Loucy (cell line): Measurements from ENCODE around the gene OGN.

Source experiments
- H2AFZ ChIP-seq: fragments of 200-600 bp; sonication (generic); 2 replicates; pipeline ENCODE4 v1.6.0; 2016; ENCODE audit warnings: antibody characterized with exemption, mild to moderate bottlenecking, low read length, moderate library complexity
- H3F3A ChIP-seq: fragments of 200-600 bp; 2 replicates; pipeline ENCODE4 v1.6.0; 2016; ENCODE audit warnings: antibody characterized with exemption, low read depth, mild to moderate bottlenecking
- H3K27me3 ChIP-seq: fragments of 200-600 bp; sonication (generic); 2 replicates; pipeline ENCODE4 v1.6.1; 2014; ENCODE audit warnings: low read length, mild to moderate bottlenecking; ENCODE audit not compliant: insufficient read depth, poor library complexity, severe bottlenecking
- H3K36me3 ChIP-seq: fragments of 200-600 bp; sonication (generic); 2 replicates; pipeline ENCODE4 v1.6.1; 2016; ENCODE audit warnings: low read length; ENCODE audit not compliant: insufficient read depth
- H3K4me1 ChIP-seq: fragments of 200-600 bp; sonication (generic); 2 replicates; pipeline ENCODE4 v1.5.1; 2014; ENCODE audit warnings: low read length, mild to moderate bottlenecking; ENCODE audit not compliant: insufficient read depth, poor library complexity, severe bottlenecking
- H3K4me2 ChIP-seq: fragments of 200-600 bp; sonication (generic); 2 replicates; pipeline ENCODE4 v1.6.0; 2014; ENCODE audit warnings: antibody characterized with exemption, low read length, low read depth, mild to moderate bottlenecking; ENCODE audit not compliant: poor library complexity, severe bottlenecking
- H3K4me3 ChIP-seq: fragments of 200-600 bp; sonication (generic); 2 replicates; pipeline ENCODE4 v1.5.1; 2014; ENCODE audit warnings: low read length, mild to moderate bottlenecking, mixed read lengths; ENCODE audit not compliant: poor library complexity, severe bottlenecking
- H3K79me2 ChIP-seq: fragments of 200-600 bp; sonication (generic); 2 replicates; pipeline ENCODE4 v1.6.1; 2014; ENCODE audit warnings: low read length; ENCODE audit not compliant: insufficient read depth
- H3K9ac ChIP-seq: fragments of 200-600 bp; sonication (generic); 2 replicates; pipeline ENCODE4 v1.6.0; 2014; ENCODE audit warnings: mild to moderate bottlenecking, low read depth, low read length, moderate library complexity; ENCODE audit not compliant: poor library complexity, severe bottlenecking
- H3K9me2 ChIP-seq: fragments of 200-600 bp; sonication (generic); replicated peaks from 2 replicates; pipeline ENCODE4 v1.6.1; 2016; ENCODE audit warnings: low read depth, low read length, mixed read lengths
- H3K9me3 ChIP-seq: fragments of 200-600 bp; sonication (generic); 2 replicates; pipeline ENCODE4 v1.6.1; 2014; ENCODE audit warnings: mild to moderate bottlenecking, antibody characterized with exemption, low read length, low read depth; ENCODE audit not compliant: insufficient read depth
- H4K20me1 ChIP-seq: fragments of 200-600 bp; sonication (generic); 2 replicates; pipeline ENCODE4 v1.6.0; 2014; ENCODE audit warnings: antibody characterized with exemption, low read length, mild to moderate bottlenecking; ENCODE audit not compliant: insufficient read depth, poor library complexity, severe bottlenecking
- EZH2phosphoT487 ChIP-seq: fragments of 200-600 bp; IDR thresholded peaks from 2 replicates; pipeline ENCODE4 v1.6.1; 2018; ENCODE audit warnings: antibody characterized with exemption, mild to moderate bottlenecking, moderate library complexity, borderline replicate concordance
- TF ChIP-seq, protein P1 (sequence below): fragments of 200-600 bp; sonication (generic); conservative IDR thresholded peaks from 2 replicates; pipeline ENCODE4 v1.5.1; 2014; ENCODE audit warnings: mild to moderate bottlenecking, antibody characterized with exemption, low read length

Gene OGN

DNA sequence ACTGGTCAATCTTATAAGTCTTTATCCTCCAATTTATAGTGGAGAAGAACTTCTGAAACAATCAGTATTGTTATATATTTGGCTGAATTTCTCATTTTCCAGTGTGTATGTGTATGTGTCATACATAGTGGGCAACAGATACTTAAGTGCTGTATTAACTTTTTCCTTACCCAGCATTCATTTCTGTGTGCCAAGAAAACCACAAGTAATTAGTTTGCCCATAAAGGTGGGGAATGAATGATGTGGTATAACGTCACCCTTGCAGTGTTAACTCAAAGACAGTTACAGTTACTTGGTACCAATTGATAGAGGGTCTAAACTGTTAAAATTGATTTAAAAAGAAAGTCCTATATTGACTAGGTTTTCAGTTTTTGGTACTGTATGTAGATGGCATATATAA lies 2.0 kb downstream of the OGN start:
- Histone ChIP-seq H3K79me2 (peaks cover 79% of the 10 kb centered on the region), H3F3A (peaks cover 5% of the 10 kb centered on the region; the same call in 1 of the 2 replicates), H3K4me1 (peaks cover 63% of the 10 kb centered on the region), H3K9ac (peak overlapping the region; percentile 78), H2AFZ (no peak overlapping the region), H4K20me1 (no peaks in the 10 kb centered on the region), H3K9me3 (no peaks in the 10 kb centered on the region), H3K9me2 (no peaks in the 10 kb centered on the region), H3K4me2 (peak overlapping the region; percentile 84), H3K36me3 (peaks cover 4% of the 10 kb centered on the region; the same call in 1 of the 2 replicates), H3K4me3 (peak overlapping the region; percentile 75), H3K27me3 (no peaks in the 10 kb centered on the region)
- no peak for TF ChIP-seq EZH2phosphoT487
- TF ChIP-seq, protein P1, sequence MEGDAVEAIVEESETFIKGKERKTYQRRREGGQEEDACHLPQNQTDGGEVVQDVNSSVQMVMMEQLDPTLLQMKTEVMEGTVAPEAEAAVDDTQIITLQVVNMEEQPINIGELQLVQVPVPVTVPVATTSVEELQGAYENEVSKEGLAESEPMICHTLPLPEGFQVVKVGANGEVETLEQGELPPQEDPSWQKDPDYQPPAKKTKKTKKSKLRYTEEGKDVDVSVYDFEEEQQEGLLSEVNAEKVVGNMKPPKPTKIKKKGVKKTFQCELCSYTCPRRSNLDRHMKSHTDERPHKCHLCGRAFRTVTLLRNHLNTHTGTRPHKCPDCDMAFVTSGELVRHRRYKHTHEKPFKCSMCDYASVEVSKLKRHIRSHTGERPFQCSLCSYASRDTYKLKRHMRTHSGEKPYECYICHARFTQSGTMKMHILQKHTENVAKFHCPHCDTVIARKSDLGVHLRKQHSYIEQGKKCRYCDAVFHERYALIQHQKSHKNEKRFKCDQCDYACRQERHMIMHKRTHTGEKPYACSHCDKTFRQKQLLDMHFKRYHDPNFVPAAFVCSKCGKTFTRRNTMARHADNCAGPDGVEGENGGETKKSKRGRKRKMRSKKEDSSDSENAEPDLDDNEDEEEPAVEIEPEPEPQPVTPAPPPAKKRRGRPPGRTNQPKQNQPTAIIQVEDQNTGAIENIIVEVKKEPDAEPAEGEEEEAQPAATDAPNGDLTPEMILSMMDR = no peak

DNA sequence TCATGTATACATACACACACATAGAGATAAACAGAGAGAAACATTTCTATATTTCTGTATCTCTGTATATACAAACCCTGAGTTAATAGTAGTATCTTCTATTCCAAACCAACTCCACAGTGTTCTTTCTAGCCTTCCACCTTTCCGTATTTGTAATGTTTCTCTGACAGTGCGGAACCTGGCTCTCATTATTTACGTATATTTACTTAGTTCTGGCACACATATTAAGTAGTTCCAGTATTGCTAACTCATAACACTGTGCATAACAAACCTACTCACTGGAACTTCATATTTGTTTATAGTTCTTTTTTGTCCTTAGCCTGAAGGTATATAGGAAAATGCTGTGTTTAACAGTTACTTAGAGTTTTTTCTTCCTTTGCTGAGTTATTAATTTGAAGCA lies 6.5 kb downstream of the OGN start:
- Histone ChIP-seq H3K4me2 (no peak overlapping the region), H4K20me1 (no peaks in the 10 kb centered on the region), H3K79me2 (peaks cover 42% of the 10 kb centered on the region), H3K4me1 (peaks cover 23% of the 10 kb centered on the region), H3K9ac (no peak overlapping the region), H2AFZ (no peak overlapping the region), H3K4me3 (no peak overlapping the region), H3K9me2 (no peaks in the 10 kb centered on the region; the same call in 1 of the 2 replicates), H3K9me3 (no peaks in the 10 kb centered on the region), H3F3A (no peaks in the 10 kb centered on the region), H3K27me3 (no peaks in the 10 kb centered on the region), H3K36me3 (peaks cover 9% of the 10 kb centered on the region; the same call in 1 of the 2 replicates)
- TF ChIP-seq EZH2phosphoT487 = no peak
- TF ChIP-seq, protein P1 = no peak

DNA sequence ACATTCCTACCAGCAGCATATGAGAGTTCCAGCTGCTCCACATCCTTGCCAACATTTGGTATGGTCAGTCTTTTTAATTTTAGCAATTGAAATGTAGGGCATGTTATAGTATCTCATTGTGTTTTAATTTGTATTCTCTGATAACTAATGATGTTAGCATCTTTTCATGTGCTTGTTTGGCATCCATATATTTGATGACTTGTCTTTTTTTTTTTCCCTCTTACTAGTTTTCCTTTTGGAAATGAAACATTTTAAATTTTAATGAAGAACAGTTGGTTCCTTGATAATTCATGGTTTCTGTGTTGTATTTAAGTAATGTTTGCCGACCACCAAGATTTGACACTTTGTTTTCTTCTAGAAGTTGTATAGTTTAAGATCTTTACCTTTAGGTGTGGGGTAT lies 8.8 kb downstream of the OGN start:
- Histone ChIP-seq H3K36me3 (peaks cover 20% of the 10 kb centered on the region; the same call in 1 of the 2 replicates), H3K27me3 (no peaks in the 10 kb centered on the region), H3F3A (no peaks in the 10 kb centered on the region), H3K9me2 (no peaks in the 10 kb centered on the region; the same call in 1 of the 2 replicates), H4K20me1 (no peaks in the 10 kb centered on the region), H3K79me2 (peaks cover 31% of the 10 kb centered on the region), H3K9me3 (no peaks in the 10 kb centered on the region), H3K4me3 (no peak overlapping the region), H3K9ac (no peak overlapping the region), H2AFZ (no peak overlapping the region), H3K4me2 (no peak overlapping the region), H3K4me1 (peaks cover 2% of the 10 kb centered on the region)
- TF ChIP-seq EZH2phosphoT487 = no peak
- TF ChIP-seq, protein P1 = no peak
